ENCODE results near the gene HTR6. TPM values are rescaled to one million over a fixed set of nuclear protein-coding genes. Genes with fewer than 3 reads are reported as not detected.

Gene HTR6
- total RNA-seq, 2 experiments from 2014 or later = not detected

GRCh38 chr1:19640363-19641316, 24.0 kb upstream of the HTR6 start:
- Histone ChIP-seq H3K79me2 (ENCODE audit: insufficient read depth, low read depth, low read length) (no peaks in the 10 kb centered on the region), H3K4me3 (ENCODE audit: low read depth, low read length, poor library complexity, severe bottlenecking) (no peak overlapping the region), H2AFZ (ENCODE audit: low read length) (no peak overlapping the region), H4K20me1 (ENCODE audit: insufficient read depth, low read length) (no peaks in the 10 kb centered on the region), H3K27ac (ENCODE audit: low read depth, low read length, poor library complexity, severe bottlenecking) (no peak overlapping the region), H3K4me1 (ENCODE audit: insufficient read depth, low read length, poor library complexity, severe bottlenecking) (no peaks in the 10 kb centered on the region), H3K36me3 (ENCODE audit: insufficient read depth, low read length) (no peaks in the 10 kb centered on the region), H3K4me2 (ENCODE audit: low read length) (no peak overlapping the region), H3K9me2 (ENCODE audit: insufficient read depth, low read length) (no peaks in the 10 kb centered on the region), H3K9me3 (ENCODE audit: low read length) (no peaks in the 10 kb centered on the region)
- POLR2A ChIA-PET = no interaction called here
- DNase-seq (ENCODE audit: low spot score) = no peak
- no TSS peak for BruUV-seq (replicated peaks)
- CTCF ChIA-PET (ENCODE audit: unreplicated experiment) = no interaction called here
- intact Hi-C loops (cut with micrococcal nuclease; ENCODE audit: unreplicated experiment) = no loop called here
- TF ChIP-seq, protein P1, sequence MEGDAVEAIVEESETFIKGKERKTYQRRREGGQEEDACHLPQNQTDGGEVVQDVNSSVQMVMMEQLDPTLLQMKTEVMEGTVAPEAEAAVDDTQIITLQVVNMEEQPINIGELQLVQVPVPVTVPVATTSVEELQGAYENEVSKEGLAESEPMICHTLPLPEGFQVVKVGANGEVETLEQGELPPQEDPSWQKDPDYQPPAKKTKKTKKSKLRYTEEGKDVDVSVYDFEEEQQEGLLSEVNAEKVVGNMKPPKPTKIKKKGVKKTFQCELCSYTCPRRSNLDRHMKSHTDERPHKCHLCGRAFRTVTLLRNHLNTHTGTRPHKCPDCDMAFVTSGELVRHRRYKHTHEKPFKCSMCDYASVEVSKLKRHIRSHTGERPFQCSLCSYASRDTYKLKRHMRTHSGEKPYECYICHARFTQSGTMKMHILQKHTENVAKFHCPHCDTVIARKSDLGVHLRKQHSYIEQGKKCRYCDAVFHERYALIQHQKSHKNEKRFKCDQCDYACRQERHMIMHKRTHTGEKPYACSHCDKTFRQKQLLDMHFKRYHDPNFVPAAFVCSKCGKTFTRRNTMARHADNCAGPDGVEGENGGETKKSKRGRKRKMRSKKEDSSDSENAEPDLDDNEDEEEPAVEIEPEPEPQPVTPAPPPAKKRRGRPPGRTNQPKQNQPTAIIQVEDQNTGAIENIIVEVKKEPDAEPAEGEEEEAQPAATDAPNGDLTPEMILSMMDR (conservative IDR thresholded peaks at IDR 0.05; ENCODE audit: low read length) = no peak
- no peak for TF ChIP-seq EZH2phosphoT487 (IDR thresholded peaks at IDR 0.05; ENCODE audit: borderline replicate concordance, low read depth, low read length)

DNA sequence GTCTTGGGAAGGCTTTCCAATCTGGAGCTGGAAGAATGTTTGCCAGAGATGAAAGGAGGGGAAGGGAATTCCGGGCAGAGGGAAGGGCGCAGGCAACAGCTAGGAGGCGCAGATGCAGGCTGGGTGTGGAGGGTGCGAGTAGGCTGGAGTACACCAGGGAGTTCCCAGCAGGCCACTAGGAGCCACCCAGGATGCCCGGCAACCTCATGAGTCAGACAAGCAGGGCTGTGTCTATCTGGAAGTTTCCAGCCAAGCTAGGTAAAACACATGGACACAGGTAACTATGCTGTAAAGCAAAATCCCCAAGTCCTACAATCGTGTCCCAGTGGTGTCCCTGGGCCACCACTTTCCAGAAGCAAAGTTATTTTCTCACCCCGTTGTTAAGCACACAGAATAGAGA, 21.6 kb upstream of the HTR6 start:
- DNase-seq (ENCODE audit: low spot score) = no peak
- Histone ChIP-seq H3K4me2 (ENCODE audit: low read length) (no peak overlapping the region), H3K9me2 (ENCODE audit: insufficient read depth, low read length) (no peaks in the 10 kb centered on the region), H3K27ac (ENCODE audit: low read depth, low read length, poor library complexity, severe bottlenecking) (no peak overlapping the region), H3K9me3 (ENCODE audit: low read length) (no peaks in the 10 kb centered on the region), H3K79me2 (ENCODE audit: insufficient read depth, low read depth, low read length) (no peaks in the 10 kb centered on the region), H3K4me3 (ENCODE audit: low read depth, low read length, poor library complexity, severe bottlenecking) (no peak overlapping the region), H3K36me3 (ENCODE audit: insufficient read depth, low read length) (no peaks in the 10 kb centered on the region), H4K20me1 (ENCODE audit: insufficient read depth, low read length) (no peaks in the 10 kb centered on the region), H3K4me1 (ENCODE audit: insufficient read depth, low read length, poor library complexity, severe bottlenecking) (no peaks in the 10 kb centered on the region), H2AFZ (ENCODE audit: low read length) (no peak overlapping the region)
- POLR2A ChIA-PET = no interaction called here
- TF ChIP-seq, protein P1 (conservative IDR thresholded peaks at IDR 0.05; ENCODE audit: low read length) = no peak
- TF ChIP-seq EZH2phosphoT487 (IDR thresholded peaks at IDR 0.05; ENCODE audit: borderline replicate concordance, low read depth, low read length) = no peak
- intact Hi-C loops (cut with micrococcal nuclease; ENCODE audit: unreplicated experiment) = no loop called here
- no TSS peak for BruUV-seq (replicated peaks)
- CTCF ChIA-PET (ENCODE audit: unreplicated experiment) = no interaction called here

Measured in OCI-LY7 (cell line).